ENCODE measurements around the gene SLC12A3. TPM values are rescaled to one million over a fixed set of nuclear protein-coding genes. Genes with fewer than 3 reads are reported as not detected.

Gene SLC12A3
- total RNA-seq, 1 donor from 2014 or later = not detected

DNA sequence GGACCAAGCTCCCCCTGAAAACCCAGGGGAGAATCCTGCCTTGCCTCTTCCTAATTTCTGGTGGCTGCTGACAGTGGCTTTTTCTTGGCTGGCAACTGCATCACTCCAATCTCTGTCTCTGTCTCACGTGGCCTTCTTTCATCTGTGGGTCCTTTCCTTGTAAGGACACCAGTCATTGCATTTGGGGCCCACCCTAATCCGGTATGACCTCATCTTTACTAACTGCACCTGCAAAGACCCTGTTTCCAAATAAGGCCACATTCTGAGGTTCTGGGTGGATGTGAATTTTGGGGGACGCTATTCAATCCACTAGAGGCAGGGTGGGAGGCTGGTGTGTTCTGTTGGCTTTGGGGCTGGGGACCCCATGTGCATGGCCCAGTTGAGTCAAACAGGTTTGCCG, 11.0 kb downstream of the SLC12A3 start:
- H3K9me3 Mint-ChIP-seq = no peaks in the 10 kb centered on the region
- no peaks in the 10 kb centered on the region for H3K4me1 Mint-ChIP-seq
- TF ChIP-seq, protein P1, sequence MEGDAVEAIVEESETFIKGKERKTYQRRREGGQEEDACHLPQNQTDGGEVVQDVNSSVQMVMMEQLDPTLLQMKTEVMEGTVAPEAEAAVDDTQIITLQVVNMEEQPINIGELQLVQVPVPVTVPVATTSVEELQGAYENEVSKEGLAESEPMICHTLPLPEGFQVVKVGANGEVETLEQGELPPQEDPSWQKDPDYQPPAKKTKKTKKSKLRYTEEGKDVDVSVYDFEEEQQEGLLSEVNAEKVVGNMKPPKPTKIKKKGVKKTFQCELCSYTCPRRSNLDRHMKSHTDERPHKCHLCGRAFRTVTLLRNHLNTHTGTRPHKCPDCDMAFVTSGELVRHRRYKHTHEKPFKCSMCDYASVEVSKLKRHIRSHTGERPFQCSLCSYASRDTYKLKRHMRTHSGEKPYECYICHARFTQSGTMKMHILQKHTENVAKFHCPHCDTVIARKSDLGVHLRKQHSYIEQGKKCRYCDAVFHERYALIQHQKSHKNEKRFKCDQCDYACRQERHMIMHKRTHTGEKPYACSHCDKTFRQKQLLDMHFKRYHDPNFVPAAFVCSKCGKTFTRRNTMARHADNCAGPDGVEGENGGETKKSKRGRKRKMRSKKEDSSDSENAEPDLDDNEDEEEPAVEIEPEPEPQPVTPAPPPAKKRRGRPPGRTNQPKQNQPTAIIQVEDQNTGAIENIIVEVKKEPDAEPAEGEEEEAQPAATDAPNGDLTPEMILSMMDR (conservative IDR thresholded peaks at IDR 0.05) = no peak
- no peaks in the 10 kb centered on the region for H3K36me3 Mint-ChIP-seq (ENCODE audit: low read depth)
- no peaks in the 10 kb centered on the region for H3K27me3 Mint-ChIP-seq (ENCODE audit: low read depth)
- H3K27ac Mint-ChIP-seq (ENCODE audit: unreplicated experiment) = no peak overlapping the region
- no peak overlapping the region for H3K4me3 Mint-ChIP-seq
- DNase-seq (ENCODE audit: low read depth, low spot score) = no peak

GRCh38 chr16:56877486-56878182, 12.6 kb downstream of the SLC12A3 start:
- Mint-ChIP-seq H3K4me1 (no peaks in the 10 kb centered on the region), H3K36me3 (ENCODE audit: low read depth) (no peaks in the 10 kb centered on the region), H3K4me3 (no peak overlapping the region), H3K27ac (ENCODE audit: unreplicated experiment) (no peak overlapping the region), H3K27me3 (ENCODE audit: low read depth) (no peaks in the 10 kb centered on the region), H3K9me3 (no peaks in the 10 kb centered on the region)
- TF ChIP-seq, protein P1 (conservative IDR thresholded peaks at IDR 0.05) = no peak
- DNase-seq (ENCODE audit: low read depth, low spot score) = no peak

DNA sequence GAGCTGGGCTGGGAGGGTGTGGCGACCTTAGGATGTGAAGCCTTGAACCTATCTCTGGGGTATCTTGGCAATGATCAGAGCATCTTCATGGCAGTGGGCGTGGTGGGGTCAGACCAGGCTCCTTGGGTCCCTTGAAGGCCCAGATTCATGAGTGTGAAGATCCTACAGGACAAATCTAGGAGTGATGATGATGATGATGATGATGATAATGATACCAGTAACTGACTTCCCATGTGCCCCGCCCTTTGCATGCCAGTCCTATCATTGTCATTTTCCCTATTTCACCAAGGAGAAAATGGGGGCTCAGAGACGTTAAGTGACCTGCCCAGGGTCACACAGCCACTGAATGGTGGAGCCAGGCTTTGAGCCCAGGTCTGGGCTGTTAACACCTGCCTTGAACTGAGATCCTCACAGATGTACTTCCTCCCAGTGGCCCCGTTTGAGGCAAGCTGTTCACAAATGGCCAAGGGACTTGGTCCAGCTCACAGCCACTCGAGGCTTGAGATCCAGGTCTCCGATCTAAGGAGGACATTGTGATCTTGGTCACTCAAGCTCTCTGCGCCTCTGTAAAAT, 13.4 kb downstream of the SLC12A3 start:
- Mint-ChIP-seq H3K4me1 (no peaks in the 10 kb centered on the region), H3K27me3 (ENCODE audit: low read depth) (no peaks in the 10 kb centered on the region), H3K36me3 (ENCODE audit: low read depth) (no peaks in the 10 kb centered on the region), H3K4me3 (no peak overlapping the region), H3K9me3 (no peaks in the 10 kb centered on the region), H3K27ac (ENCODE audit: unreplicated experiment) (no peak overlapping the region)
- DNase-seq (ENCODE audit: low read depth, low spot score) = no peak
- TF ChIP-seq, protein P1 (conservative IDR thresholded peaks at IDR 0.05) = no peak

GRCh38 chr16:56879276-56879675, 14.3 kb downstream of the SLC12A3 start:
- Mint-ChIP-seq H3K36me3 (ENCODE audit: low read depth) (no peaks in the 10 kb centered on the region), H3K4me3 (no peak overlapping the region), H3K4me1 (no peaks in the 10 kb centered on the region), H3K27ac (ENCODE audit: unreplicated experiment) (no peak overlapping the region), H3K9me3 (no peaks in the 10 kb centered on the region), H3K27me3 (ENCODE audit: low read depth) (no peaks in the 10 kb centered on the region)
- TF ChIP-seq, protein P1 (conservative IDR thresholded peaks at IDR 0.05) = no peak
- no peak for DNase-seq (ENCODE audit: low read depth, low spot score)

GRCh38 chr16:56880176-56880575, 15.2 kb downstream of the SLC12A3 start:
- no peaks in the 10 kb centered on the region for H3K36me3 Mint-ChIP-seq (ENCODE audit: low read depth)
- no peak overlapping the region for H3K4me3 Mint-ChIP-seq
- TF ChIP-seq, protein P1 (conservative IDR thresholded peaks at IDR 0.05) = no peak
- no peak overlapping the region for H3K27ac Mint-ChIP-seq (ENCODE audit: unreplicated experiment)
- H3K27me3 Mint-ChIP-seq (ENCODE audit: low read depth) = no peaks in the 10 kb centered on the region
- H3K9me3 Mint-ChIP-seq = no peaks in the 10 kb centered on the region
- no peak for DNase-seq (ENCODE audit: low read depth, low spot score)
- H3K4me1 Mint-ChIP-seq = no peaks in the 10 kb centered on the region

Measured in neural crest cell (in vitro differentiated cells).